Thoracic aorta (tissue), 2 donors: ENCODE measurements around the gene TMED4. TPM values are rescaled to one million over a fixed set of nuclear protein-coding genes. Genes with fewer than 3 reads are reported as not detected.

Experiments
- ATAC-seq: fragments of 150-250 bp; one replicate; pipeline ENCODE4 v1.8.0; 2017; ENCODE audit warnings: low read depth; ENCODE audit not compliant: insufficient number of reproducible peaks, low FRiP score
- DNase-seq: peaks from one replicate; pipeline ENCODE4 v3.0.0-alpha.2; 2020; ENCODE audit warnings: low spot score
- H3K27ac ChIP-seq, 2 donors: fragments of 200-600 bp; sonication (generic); 1 replicate in 1 of 2; 2 replicates in 1 of 2; pipeline ENCODE4 v1.5.1; 2016; ENCODE audit warnings: mild to moderate bottlenecking in 2 of 2, moderate library complexity in 2 of 2
- H3K27me3 ChIP-seq: fragments of 200-600 bp; sonication (generic); replicated peaks from 2 replicates; pipeline ENCODE4 v1.6.0; 2016; ENCODE audit warnings: mild to moderate bottlenecking; ENCODE audit not compliant: insufficient read depth
- H3K36me3 ChIP-seq: fragments of 200-600 bp; sonication (generic); one replicate; pipeline ENCODE4 v1.5.1; 2016
- H3K4me1 ChIP-seq, 2 donors: fragments of 200-600 bp; sonication (generic); 1 replicate in 1 of 2; 2 replicates in 1 of 2; pipeline versions ENCODE4 v1.5.1 to v1.6.0; 2016; ENCODE audit warnings: low read depth in 2 of 2, mild to moderate bottlenecking in 1 of 2; ENCODE audit not compliant: control insufficient read depth in 1 of 2
- H3K4me3 ChIP-seq: fragments of 200-600 bp; sonication (generic); 2 replicates; pipeline ENCODE4 v1.5.1; 2016; ENCODE audit warnings: mild to moderate bottlenecking
- H3K9me3 ChIP-seq: fragments of 200-600 bp; sonication (generic); 2 replicates; pipeline ENCODE4 v1.5.1; 2016
- CTCF ChIP-seq: fragments of 200-600 bp; sonication (generic); IDR thresholded peaks from one replicate; pipeline ENCODE4 v1.5.1; 2019; ENCODE audit warnings: antibody characterized with exemption
- total RNA-seq, 2 donors: library from RNA; depleted of rRNA; stranded (reverse); fragments of >200 nt; gene quantifications; one replicate each; pipeline versions ENCODE4 v1.1.0 to v1.2.3, GENCODE V29; 2016

The TMED4 gene
- total RNA-seq, 2 donors from 2014 or later = 88.2 to 187 TPM

GRCh38 chr7:44573464-44574286, 8.4 kb downstream of the TMED4 start, which contains the start of gene DDX56:
Gene DDX56 (minus strand): TSS chr7:44573908. CDS start chr7:44573895, 13 bp downstream.
- Histone ChIP-seq H3K4me3 (peak within 1 kb of the TSS; percentile 77), H3K36me3 (peaks cover 39% of the 10 kb centered on the region), H3K27me3 (no peaks in the 10 kb centered on the region), H3K4me1 (peaks cover 6 to 26% of the 10 kb centered on the region in 2 donors), H3K27ac (peak within 1 kb of the TSS; percentile 81 to 91), H3K9me3 (no peaks in the 10 kb centered on the region)
- ATAC-seq = peak; percentile 91
- peak; percentile 82 for DNase-seq
- no peak for TF ChIP-seq CTCF

- H3K4me1 ChIP-seq = peaks cover 6 to 26% of the 10 kb centered on the region in 2 donors
- H3K36me3 ChIP-seq = peaks cover 48% of the 10 kb centered on the region
Measured at GRCh38 chr7:44572771-44573170, 9.3 kb downstream of the TMED4 start.

GRCh38 chr7:44569959-44570358, 12.1 kb downstream of the TMED4 start:
- no peak for TF ChIP-seq CTCF
- no peaks in the 10 kb centered on the region for H3K27me3 ChIP-seq
- DNase-seq (no peak), ATAC-seq (no peak)
- peaks cover 63% of the 10 kb centered on the region for H3K36me3 ChIP-seq
- no peak overlapping the region for H3K4me3 ChIP-seq
- H3K9me3 ChIP-seq = no peaks in the 10 kb centered on the region
- no peak overlapping the region for H3K27ac ChIP-seq
- H3K4me1 ChIP-seq = peaks cover 6 to 22% of the 10 kb centered on the region in 2 donors

More at GRCh38 chr7:44572771-44573170, 9.3 kb downstream of the TMED4 start:
- no peak for DNase-seq
- H3K9me3 ChIP-seq = no peaks in the 10 kb centered on the region
- no peak for ATAC-seq
- TF ChIP-seq CTCF = no peak
- H3K27me3 ChIP-seq = no peaks in the 10 kb centered on the region
- H3K4me3 ChIP-seq = peak overlapping the region; percentile 77
- no peak overlapping the region for H3K27ac ChIP-seq

- DNase-seq (no peak), ATAC-seq (no peak)
- no peaks in the 10 kb centered on the region for H3K9me3 ChIP-seq
- no peak for TF ChIP-seq CTCF
- no peak overlapping the region for H3K4me3 ChIP-seq
- no peaks in the 10 kb centered on the region for H3K27me3 ChIP-seq
- H3K36me3 ChIP-seq = peaks cover 71% of the 10 kb centered on the region
- H3K4me1 ChIP-seq = peaks cover 6 to 14% of the 10 kb centered on the region in 2 donors
- H3K27ac ChIP-seq = no peak overlapping the region
Measured at GRCh38 chr7:44568771-44569560, 13.1 kb downstream of the TMED4 start.

- ATAC-seq = no peak
- DNase-seq = no peak
- Histone ChIP-seq H3K4me1 (peaks cover 3 to 8% of the 10 kb centered on the region in 2 donors), H3K36me3 (peaks cover 72% of the 10 kb centered on the region), H3K9me3 (no peaks in the 10 kb centered on the region), H3K27ac (no peak overlapping the region), H3K27me3 (no peaks in the 10 kb centered on the region), H3K4me3 (no peak overlapping the region)
- no peak for TF ChIP-seq CTCF
Measured at GRCh38 chr7:44567884-44568283, 14.1 kb downstream of the TMED4 start.
